GM06990 (cell line): ENCODE measurements around the gene GRK3.

Source experiments
- DNase-seq: peaks from one replicate; pipeline ENCODE4 v3.0.0-alpha.2; 2011; ENCODE audit not compliant: insufficient read length; ENCODE audit errors: extremely low read depth
- H3K27me3 ChIP-seq: replicated peaks from 2 replicates; pipeline ENCODE4 v1.6.0; 2011; ENCODE audit warnings: low read length; ENCODE audit not compliant: control insufficient read depth, insufficient read depth
- H3K36me3 ChIP-seq: 2 replicates; pipeline ENCODE4 v1.5.1; 2011; ENCODE audit warnings: low read length; ENCODE audit not compliant: control insufficient read depth, insufficient read depth
- H3K4me3 ChIP-seq: replicated peaks from 2 replicates; pipeline ENCODE4 v1.5.1; 2011; ENCODE audit warnings: low read depth, mild to moderate bottlenecking, control low read depth, low read length
- TF ChIP-seq, protein P1 (sequence below): IDR thresholded peaks from 2 replicates; pipeline ENCODE4 v1.5.1; 2011; ENCODE audit warnings: low read length, control low read depth, mild to moderate bottlenecking, inconsistent platforms; ENCODE audit not compliant: insufficient read depth, poor library complexity, severe bottlenecking

The GRK3 gene

DNA sequence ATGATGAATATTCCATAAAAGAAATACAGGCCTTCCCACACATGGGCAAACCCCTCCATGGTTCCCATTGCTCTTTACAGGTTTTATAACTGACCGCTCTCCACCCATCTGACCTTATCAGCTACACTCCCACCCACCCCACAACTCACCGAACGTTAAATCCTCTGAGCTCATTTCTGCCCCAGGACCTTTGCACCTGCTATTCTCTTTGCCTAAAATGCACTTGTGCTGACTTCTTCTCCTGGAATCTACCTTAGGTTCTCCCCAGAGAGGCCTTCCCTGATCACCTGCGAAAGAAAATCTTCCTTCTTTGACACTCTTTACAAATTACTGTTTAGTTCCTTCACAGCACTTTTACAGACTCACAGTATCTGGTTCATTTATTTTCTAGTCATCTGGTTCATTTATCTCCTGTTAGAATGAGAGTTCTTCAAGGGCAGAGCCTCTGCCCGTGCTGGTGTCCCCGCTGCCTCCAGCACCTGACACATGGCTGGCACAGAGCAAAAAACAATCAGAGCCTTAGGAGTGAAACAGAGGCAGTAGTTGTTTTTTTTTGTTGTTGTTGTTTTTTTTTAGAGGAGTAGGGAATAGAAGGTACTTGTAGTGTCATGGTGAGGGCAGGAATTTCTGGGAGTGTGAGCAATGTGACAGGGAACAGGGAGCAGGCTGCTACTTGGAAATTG is 21.6 kb upstream of the GRK3 start:
- no peak for DNase-seq
- TF ChIP-seq, protein P1, sequence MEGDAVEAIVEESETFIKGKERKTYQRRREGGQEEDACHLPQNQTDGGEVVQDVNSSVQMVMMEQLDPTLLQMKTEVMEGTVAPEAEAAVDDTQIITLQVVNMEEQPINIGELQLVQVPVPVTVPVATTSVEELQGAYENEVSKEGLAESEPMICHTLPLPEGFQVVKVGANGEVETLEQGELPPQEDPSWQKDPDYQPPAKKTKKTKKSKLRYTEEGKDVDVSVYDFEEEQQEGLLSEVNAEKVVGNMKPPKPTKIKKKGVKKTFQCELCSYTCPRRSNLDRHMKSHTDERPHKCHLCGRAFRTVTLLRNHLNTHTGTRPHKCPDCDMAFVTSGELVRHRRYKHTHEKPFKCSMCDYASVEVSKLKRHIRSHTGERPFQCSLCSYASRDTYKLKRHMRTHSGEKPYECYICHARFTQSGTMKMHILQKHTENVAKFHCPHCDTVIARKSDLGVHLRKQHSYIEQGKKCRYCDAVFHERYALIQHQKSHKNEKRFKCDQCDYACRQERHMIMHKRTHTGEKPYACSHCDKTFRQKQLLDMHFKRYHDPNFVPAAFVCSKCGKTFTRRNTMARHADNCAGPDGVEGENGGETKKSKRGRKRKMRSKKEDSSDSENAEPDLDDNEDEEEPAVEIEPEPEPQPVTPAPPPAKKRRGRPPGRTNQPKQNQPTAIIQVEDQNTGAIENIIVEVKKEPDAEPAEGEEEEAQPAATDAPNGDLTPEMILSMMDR, result no peak
- H3K27me3 ChIP-seq, result no peaks in the 10 kb centered on the region
- no peaks in the 10 kb centered on the region for H3K36me3 ChIP-seq
- H3K4me3 ChIP-seq, result no peak overlapping the region

DNA sequence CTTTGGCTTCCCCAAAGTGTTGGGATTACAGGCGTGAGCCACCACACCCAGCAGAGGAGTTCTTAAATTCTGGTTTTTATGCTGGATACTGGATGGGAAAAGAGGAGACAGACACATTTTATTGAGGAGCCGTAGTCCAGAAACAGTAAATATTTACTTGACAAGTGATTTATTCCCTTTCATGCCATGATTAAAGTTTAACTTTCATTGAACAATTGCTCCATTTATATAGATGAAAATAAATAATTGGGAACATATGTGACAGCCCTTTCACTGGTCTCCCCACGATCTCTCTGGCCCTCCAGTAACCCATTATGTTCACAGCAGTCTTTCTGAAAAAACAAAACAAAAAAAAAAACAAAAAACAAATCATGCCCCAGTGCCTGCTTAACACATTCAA is 19.3 kb upstream of the GRK3 start:
- H3K27me3 ChIP-seq, result no peaks in the 10 kb centered on the region
- no peak for DNase-seq
- no peak overlapping the region for H3K4me3 ChIP-seq
- TF ChIP-seq, protein P1, result no peak
- H3K36me3 ChIP-seq, result no peaks in the 10 kb centered on the region

DNA sequence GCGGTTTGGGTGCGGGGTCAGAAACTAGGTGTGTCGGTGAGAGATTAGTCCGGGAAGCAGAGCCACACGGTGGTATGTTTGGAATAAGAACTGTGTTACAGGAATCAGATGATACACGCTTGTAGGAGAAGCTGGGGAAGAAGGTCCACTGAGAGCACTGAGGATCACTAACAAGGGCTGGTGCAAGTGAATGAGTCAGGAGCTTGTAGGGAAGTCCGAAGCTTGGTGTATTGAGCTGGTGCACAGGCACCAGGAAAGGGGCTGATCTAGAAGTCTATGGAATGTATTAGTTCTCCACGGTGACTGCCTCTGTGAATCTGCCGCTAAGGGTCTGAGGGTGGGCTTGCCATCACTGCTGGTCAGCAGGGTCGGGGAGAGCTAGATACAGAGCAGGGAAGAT is 18.8 kb upstream of the GRK3 start:
- no peaks in the 10 kb centered on the region for H3K27me3 ChIP-seq
- no peak for DNase-seq
- TF ChIP-seq, protein P1, result no peak
- no peaks in the 10 kb centered on the region for H3K36me3 ChIP-seq
- H3K4me3 ChIP-seq, result no peak overlapping the region

DNA sequence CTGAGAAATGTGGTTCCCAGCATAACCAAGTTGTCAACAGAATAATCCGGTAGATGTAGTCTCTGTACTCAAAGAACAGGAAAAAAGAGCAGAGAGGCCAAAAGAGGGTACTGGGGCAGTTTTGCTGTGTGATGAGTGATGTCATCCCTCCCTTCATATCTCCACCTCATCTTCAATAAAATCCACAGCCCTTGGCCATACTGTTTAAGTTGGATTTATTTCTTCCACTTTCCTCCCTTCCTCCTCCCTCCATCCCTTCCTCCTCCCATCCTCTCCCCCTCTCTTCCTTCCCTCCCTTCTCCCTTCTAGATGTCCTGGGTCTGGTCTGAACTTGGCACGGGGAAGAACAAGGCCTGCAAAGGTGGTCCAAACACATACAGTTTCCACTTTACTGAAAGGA is 18.2 kb upstream of the GRK3 start:
- no peak overlapping the region for H3K4me3 ChIP-seq
- no peak for DNase-seq
- TF ChIP-seq, protein P1, result no peak
- H3K27me3 ChIP-seq, result no peaks in the 10 kb centered on the region
- H3K36me3 ChIP-seq, result no peaks in the 10 kb centered on the region

DNA sequence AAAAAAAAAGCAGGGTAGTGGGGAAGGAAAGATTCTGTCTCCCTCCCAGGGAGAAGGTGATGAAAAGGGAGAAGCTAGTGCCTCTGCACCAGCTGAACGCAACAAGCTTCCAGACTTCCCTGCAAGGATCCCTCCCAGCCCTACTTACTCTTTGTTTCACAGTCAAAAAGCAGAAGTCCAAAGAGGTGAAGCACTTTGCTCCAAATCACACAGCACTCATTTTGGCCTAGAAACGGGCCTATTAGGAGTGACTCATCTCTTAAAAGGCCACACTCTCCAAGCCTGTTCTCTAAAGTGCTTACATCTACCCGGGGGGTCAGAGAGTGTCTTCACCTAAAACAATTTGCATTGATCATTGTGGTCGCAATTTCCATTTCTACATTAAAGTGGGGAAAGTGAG is 17.7 kb upstream of the GRK3 start:
- H3K4me3 ChIP-seq, result no peak overlapping the region
- no peak for DNase-seq
- TF ChIP-seq, protein P1, result no peak
- H3K27me3 ChIP-seq, result no peaks in the 10 kb centered on the region
- no peaks in the 10 kb centered on the region for H3K36me3 ChIP-seq
